ENCODE results near the gene ZFC3H1.

GRCh38 chr12:71589478-71589881 lies 74.2 kb downstream of the ZFC3H1 start:
- TF ChIP-seq CTCF (conservative IDR thresholded peaks at IDR 0.05; ENCODE audit: low read depth, low read length) (no peak), EZH2 (IDR thresholded peaks at IDR 0.05; ENCODE audit: borderline replicate concordance, low read depth, low read length, poor library complexity, severe bottlenecking) (no peak)
